GM12878 (cell line): ENCODE results near the gene GREB1. TPM values are rescaled to one million over a fixed set of nuclear protein-coding genes. Genes with fewer than 3 reads are reported as not detected.

Experiments used
- ATAC-seq: fragments of 200-7000 bp; cut with Tn5 transposase; 3 replicates; pipeline ENCODE4 v1.9.1; 2020; ENCODE audit warnings: mild to moderate bottlenecking, moderate library complexity
- BruUV-seq: library from RNA; stranded (reverse); fragments of 400-500 nt; replicated peaks from 2 replicates; lab custom pipeline; 2021; lab: Mats Ljungman, UMichigan
- CTCF ChIA-PET: fragments of 300-600 bp; sonication (Branson Sonifier 250); formaldehyde crosslinking; extraction: SDS; loops from one replicate; lab custom pipeline; 2021; ENCODE audit warnings: inconsistent platforms; lab: Yijun Ruan, JAX
- POLR2A ChIA-PET: fragments of 350-600 bp; formaldehyde crosslinking; extraction: SDS; loops from one replicate; lab custom pipeline; 2021; ENCODE audit warnings: inconsistent platforms; lab: Charles Lee
- RAD21 ChIA-PET: fragments of 300-600 bp; sonication (Branson Sonifier 250); formaldehyde crosslinking; loops from one replicate; lab custom pipeline; 2023; ENCODE audit warnings: antibody characterized with exemption; ENCODE audit not compliant: unreplicated experiment; lab: Charles Lee
- SMC1A ChIA-PET: fragments of 300-600 bp; sonication (Branson Sonifier 250); formaldehyde crosslinking; loops from one replicate; lab custom pipeline; 2023; ENCODE audit not compliant: unreplicated experiment, uncharacterized antibody; lab: Charles Lee
- DNase-seq: peaks from one replicate; pipeline ENCODE4 v3.0.0-alpha.2; 2011; ENCODE audit warnings: low read depth, low spot score
- FAIRE-seq: peaks from 3 replicates; lab custom pipeline; 2011; peaks lifted over from hg19 to GRCh38; lab: Jason Lieb, UNC
- H2AFZ ChIP-seq: 2 replicates; pipeline ENCODE4 v1.6.0; 2011; ENCODE audit warnings: low read depth, low read length, control low read depth; ENCODE audit not compliant: control insufficient read depth
- H3K27ac ChIP-seq: 2 replicates; pipeline ENCODE4 v1.5.1; 2011; ENCODE audit warnings: control low read depth; ENCODE audit not compliant: control insufficient read depth, insufficient read depth
- H3K27me3 ChIP-seq, 2 experiments: replicated peaks in 1 of 2; 2 replicates each; pipeline versions ENCODE4 v1.6.0 to v1.6.1; 2011; ENCODE audit warnings: low read length in 1 of 2; ENCODE audit not compliant: control insufficient read depth in 2 of 2, insufficient read depth in 2 of 2
- H3K36me3 ChIP-seq, 2 experiments: 2 replicates each; pipeline ENCODE4 v1.5.1; 2011; ENCODE audit warnings: low read length in 1 of 2; ENCODE audit not compliant: control insufficient read depth in 2 of 2, insufficient read depth in 2 of 2
- H3K4me1 ChIP-seq: 2 replicates; pipeline ENCODE4 v1.6.1; 2011; ENCODE audit warnings: mild to moderate bottlenecking, low read length, moderate library complexity, mixed read lengths; ENCODE audit not compliant: control insufficient read depth, insufficient read depth
- H3K4me2 ChIP-seq: 2 replicates; pipeline ENCODE4 v1.6.0; 2011; ENCODE audit warnings: control low read depth; ENCODE audit not compliant: control insufficient read depth, insufficient read depth
- H3K4me3 ChIP-seq: fragments of 200-600 bp; sonication (generic); 2 replicates; pipeline ENCODE4 v1.5.1; 2016
- H3K79me2 ChIP-seq: 2 replicates; pipeline ENCODE4 v1.6.0; 2011; ENCODE audit warnings: low read length; ENCODE audit not compliant: control insufficient read depth, insufficient read depth
- H3K9ac ChIP-seq: 2 replicates; pipeline ENCODE4 v1.8.0; 2011; ENCODE audit warnings: low read length, control low read depth, mixed read lengths; ENCODE audit not compliant: control insufficient read depth, insufficient read depth
- H3K9me3 ChIP-seq: replicated peaks from 3 replicates; pipeline ENCODE4 v1.5.1; 2011; ENCODE audit warnings: mild to moderate bottlenecking, low read length; ENCODE audit not compliant: control insufficient read depth, insufficient read depth
- H4K20me1 ChIP-seq: 2 replicates; pipeline ENCODE4 v1.6.0; 2011; ENCODE audit not compliant: control insufficient read depth, insufficient read depth
- BMI1 ChIP-seq: fragments of 450-650 bp; IDR thresholded peaks from 2 replicates; pipeline ENCODE4 v1.6.1; 2016; ENCODE audit warnings: mild to moderate bottlenecking, moderate library complexity, borderline replicate concordance
- CREM ChIP-seq: IDR thresholded peaks from 2 replicates; pipeline ENCODE4 v1.6.1; 2014; ENCODE audit warnings: antibody characterized with exemption, low read depth
- EZH2 ChIP-seq: IDR thresholded peaks from 2 replicates; pipeline ENCODE4 v1.6.1; 2012; ENCODE audit warnings: low read depth, mild to moderate bottlenecking, control low read depth, inconsistent platforms, low read length, borderline replicate concordance; ENCODE audit not compliant: control insufficient read depth
- HDGF ChIP-seq: fragments of 450-650 bp; IDR thresholded peaks from 2 replicates; pipeline ENCODE4 v1.6.1; 2016; ENCODE audit warnings: antibody characterized with exemption
- HSF1 ChIP-seq: fragments of 150-350 bp; IDR thresholded peaks from 2 replicates; pipeline ENCODE4 v1.6.1; 2014; ENCODE audit warnings: mild to moderate bottlenecking, low read depth, low read length
- IRF3 ChIP-seq: fragments of 450-650 bp; IDR thresholded peaks from 2 replicates; pipeline ENCODE4 v1.6.1; 2014; ENCODE audit warnings: mild to moderate bottlenecking
- MLLT1 ChIP-seq: fragments of 450-650 bp; IDR thresholded peaks from 2 replicates; pipeline ENCODE4 v1.6.1; 2016; ENCODE audit warnings: mild to moderate bottlenecking
- SMAD1 ChIP-seq: fragments of 450-650 bp; IDR thresholded peaks from 2 replicates; pipeline ENCODE4 v1.6.1; 2018; ENCODE audit warnings: mild to moderate bottlenecking, low read depth; ENCODE audit not compliant: partially characterized antibody
- STAT3 ChIP-seq: IDR thresholded peaks from 2 replicates; pipeline ENCODE4 v1.6.1; 2011; ENCODE audit warnings: low read depth, low read length, improper control_type of control experiment
- TBL1XR1 ChIP-seq: IDR thresholded peaks from 2 replicates; pipeline ENCODE4 v1.6.1; 2012; ENCODE audit warnings: low read depth, low read length, improper control_type of control experiment
- USF2 ChIP-seq: IDR thresholded peaks from 2 replicates; pipeline ENCODE4 v1.6.1; 2011; ENCODE audit warnings: low read depth, low read length, improper control_type of control experiment, borderline replicate concordance
- YBX1 ChIP-seq: fragments of 450-650 bp; IDR thresholded peaks from 2 replicates; pipeline ENCODE4 v1.6.1; 2016; ENCODE audit warnings: antibody characterized with exemption
- ZBTB40 ChIP-seq: fragments of 450-650 bp; IDR thresholded peaks from 2 replicates; pipeline ENCODE4 v1.6.1; 2016; ENCODE audit warnings: mild to moderate bottlenecking, moderate library complexity, borderline replicate concordance
- ZNF207 ChIP-seq: fragments of 450-650 bp; IDR thresholded peaks from 2 replicates; pipeline ENCODE4 v1.6.1; 2014; ENCODE audit warnings: antibody characterized with exemption, mild to moderate bottlenecking, borderline replicate concordance
- ZZZ3 ChIP-seq: IDR thresholded peaks from 2 replicates; pipeline ENCODE4 v1.6.1; 2011; ENCODE audit warnings: low read depth; ENCODE audit not compliant: control insufficient read depth, insufficient read length
- WGBS: methylation state at CpG from one replicate; pipeline ENCODE4 v1.1.6; 2016; ENCODE audit warnings: low lambda C conversion rate; ENCODE audit not compliant: insufficient replicate concordance, insufficient coverage; ENCODE audit errors: missing lambda C conversion rate; 5-methylcytosine and 5-hydroxymethylcytosine counted together
- in situ Hi-C: fragments of 300-500 bp; cut with MboI; formaldehyde crosslinking; loops from 9 replicates; pipeline ENCODE4 v1.14.3; 2018; ENCODE audit warnings: mixed read lengths
- intact Hi-C: fragments of 100-400 bp; cut with micrococcal nuclease; formaldehyde crosslinking; loops from one replicate; pipeline ENCODE4 v1.14.2; 2022; ENCODE audit not compliant: unreplicated experiment
- polyA plus RNA-seq, 11 experiments: library from polyadenylated mRNA; depleted of rRNA in 4 of 11; unstranded in 6 of 11; stranded (reverse) in 5 of 11; fragments of >200 nt; fragmentation: Nextera tagmentation in 4 of 11; fragmentation: Illumina TruSeq in 1 of 11; extraction: Ambion mirVana in 4 of 11; extraction: Trizol in 1 of 11; gene quantifications; 1 replicate in 1 of 11; 2 replicates in 10 of 11; pipeline versions ENCODE4 v1.2.1 to v1.2.3, GENCODE V29; 2011 to 2016; ENCODE audit warnings: inconsistent platforms in 2 of 11, missing spikeins in 2 of 11, low read depth in 1 of 11
- total RNA-seq, 4 experiments: library from RNA; depleted of rRNA in 3 of 4; stranded (reverse); fragments of >200 nt in 3 of 4; fragmentation: Illumina TruSeq in 1 of 4; extraction: Trizol in 1 of 4; gene quantifications; 2 replicates each; pipeline versions ENCODE4 v1.2.1 to v1.2.3, GENCODE V29; 2013 to 2021

Gene GREB1
- total and polyA plus RNA-seq, 10 of the 15 experiments (the other 5 are each of a cell fraction or from before 2014, with no cell fraction given): 0.09 to 2.1 (median 0.37) TPM; not detected in 1

GRCh38 chr2:11551569-11552259 is 17.9 kb downstream of the GREB1 start:
- Histone ChIP-seq H3K4me1 (no peaks in the 10 kb centered on the region), H4K20me1 (no peaks in the 10 kb centered on the region), H2AFZ (no peak overlapping the region), H3K36me3 (no peaks in the 10 kb centered on the region), H3K9me3 (no peaks in the 10 kb centered on the region), H3K79me2 (no peaks in the 10 kb centered on the region), H3K9ac (no peak overlapping the region), H3K4me3 (no peak overlapping the region), H3K4me2 (no peak overlapping the region), H3K27ac (no peak overlapping the region), H3K27me3 (no peaks in the 10 kb centered on the region; a peak in 1 of 4 replicates)
- ATAC-seq (no peak), FAIRE-seq (no peak), DNase-seq (no peak)
- ChIA-PET RAD21 (no interaction called here), POLR2A (no interaction called here), CTCF (no interaction called here), SMC1A (interaction anchor here (0.6 kb wide), 1 partner anchor 12 kb away, joined by 4 read pairs; no protein-coding TSS in a partner anchor)
- in situ Hi-C loops (no loop called here), intact Hi-C loops (no loop called here)
- BruUV-seq: no TSS peak
- TF ChIP-seq CREM (no peak), BMI1 (no peak), TBL1XR1 (no peak), YBX1 (no peak), STAT3 (no peak), ZNF207 (no peak), HDGF (no peak), USF2 (no peak), EZH2 (no peak), MLLT1 (no peak), ZBTB40 (no peak), SMAD1 (no peak), ZZZ3 (no peak), IRF3 (no peak), HSF1 (no peak)
- 53% methylated on average over 16 of the region's 16 CpGs for WGBS
